ENCODE data around the gene PLCH2.

The PLCH2 gene

DNA sequence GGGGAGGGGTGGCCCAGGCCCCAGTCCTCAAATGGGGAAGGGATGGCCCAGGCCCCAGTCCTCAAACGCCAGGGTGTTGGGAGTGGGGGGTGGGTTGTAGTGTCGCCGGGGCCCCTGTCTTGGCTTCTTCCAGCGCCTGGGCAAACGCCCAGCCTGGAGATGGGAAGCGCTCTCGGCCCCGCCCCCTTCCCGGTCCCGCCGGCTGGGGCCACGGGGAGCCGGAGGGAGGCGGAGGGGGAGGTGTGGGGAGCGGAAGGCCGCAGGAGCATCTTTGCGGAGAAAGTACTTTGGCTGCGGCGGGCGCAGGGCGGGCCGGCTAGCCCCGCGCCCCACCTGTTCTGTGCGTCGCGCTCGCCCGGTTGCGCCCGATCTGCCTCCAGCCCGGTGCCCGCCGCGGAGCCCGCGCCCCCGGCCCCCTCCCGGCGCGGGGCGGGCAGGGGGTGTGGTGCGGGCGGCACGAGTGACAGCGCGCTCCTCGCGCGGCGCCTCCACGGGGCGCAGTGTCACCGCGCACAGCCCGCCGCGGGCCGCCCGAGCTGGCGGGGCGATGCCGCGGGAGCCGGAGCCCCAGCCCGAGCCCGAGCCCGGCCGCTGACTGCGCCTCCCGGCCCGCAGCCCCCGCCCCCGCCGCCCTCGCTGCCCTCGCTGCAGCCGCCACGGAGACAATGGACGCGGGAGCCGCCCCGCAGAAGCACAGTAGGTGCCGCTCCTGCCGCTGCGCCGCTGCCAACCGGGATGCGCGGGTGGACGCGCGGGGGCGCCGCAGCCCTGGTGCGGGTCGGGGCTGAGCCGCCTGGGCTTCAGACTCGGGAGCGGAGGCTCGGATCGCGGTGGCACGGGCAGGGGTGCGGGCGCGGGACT is 32.6 kb upstream of the PLCH2 start:
- TF ChIP-seq POLR2A (IDR thresholded peaks at IDR 0.05; ENCODE audit: low read depth, low read length) (no peak), TAF1 (IDR thresholded peaks at IDR 0.05; ENCODE audit: borderline replicate concordance, low read depth, low read length) (no peak), POLR2AphosphoS5 (IDR thresholded peaks at IDR 0.05; ENCODE audit: low read depth, low read length) (no peak)
- FAIRE-seq (no peak), DNase-seq (ENCODE audit: insufficient read length) (no peak)

DNA sequence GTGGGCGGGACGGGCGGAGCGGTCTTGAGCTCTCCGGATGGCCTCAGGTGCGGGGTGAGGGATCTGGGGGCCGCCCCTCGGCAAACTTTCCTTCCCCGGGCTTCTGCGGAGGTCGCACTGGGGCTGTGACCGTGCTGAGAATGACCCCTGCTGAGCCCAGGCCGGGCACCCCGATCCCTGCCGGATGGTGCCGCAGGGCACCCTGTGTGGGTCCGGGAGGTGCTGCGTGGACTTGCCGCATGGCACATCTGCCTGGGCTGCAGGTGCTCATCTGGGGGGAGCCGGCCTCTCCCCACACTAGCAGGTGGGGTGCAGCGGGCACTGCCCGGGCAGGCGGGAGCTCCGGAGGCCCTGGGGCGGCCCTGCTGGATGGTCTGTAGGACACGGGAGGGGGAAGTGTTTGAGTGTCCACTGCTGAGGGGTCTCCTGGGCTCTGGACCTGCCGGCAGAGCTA is 31.9 kb upstream of the PLCH2 start:
- FAIRE-seq = no peak
- TF ChIP-seq POLR2A (IDR thresholded peaks at IDR 0.05; ENCODE audit: low read depth, low read length) = no peak
- TF ChIP-seq POLR2AphosphoS5 (IDR thresholded peaks at IDR 0.05; ENCODE audit: low read depth, low read length) = no peak
- TF ChIP-seq TAF1 (IDR thresholded peaks at IDR 0.05; ENCODE audit: borderline replicate concordance, low read depth, low read length) = no peak

DNA sequence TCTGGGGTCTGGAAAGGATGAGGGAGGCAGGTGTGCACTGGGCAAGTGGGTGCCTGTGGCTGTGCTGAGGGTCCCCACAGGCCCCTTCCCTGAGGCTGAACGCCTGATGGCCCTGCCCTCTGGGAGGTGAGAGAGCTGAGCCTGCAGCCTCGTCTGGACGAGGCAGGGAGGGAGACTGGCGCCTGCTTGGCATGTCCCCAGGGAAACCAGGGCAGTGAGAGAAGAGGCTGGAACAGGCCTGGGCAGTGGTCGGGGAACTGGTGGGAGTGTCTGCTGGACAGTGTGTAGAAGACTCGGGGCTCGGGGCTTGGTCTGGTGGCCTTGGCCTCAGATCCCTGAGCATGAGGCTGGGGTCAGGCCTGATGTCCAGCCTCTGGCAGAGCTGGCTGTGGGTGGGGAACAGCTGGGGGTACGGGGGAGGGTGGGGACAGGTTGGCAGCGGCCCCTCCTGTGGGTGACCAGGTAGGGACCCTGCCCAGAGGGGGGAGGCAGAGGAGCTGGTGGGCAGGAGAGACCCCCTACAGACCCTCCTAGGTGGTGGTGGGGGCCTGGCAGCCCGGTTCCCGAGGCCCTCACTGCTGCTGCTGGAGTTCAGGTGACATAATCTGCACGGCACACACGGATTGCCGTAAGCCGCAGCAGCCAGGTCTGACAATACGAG is 30.8 kb upstream of the PLCH2 start:
- FAIRE-seq = no peak
- no peak for TF ChIP-seq TAF1 (IDR thresholded peaks at IDR 0.05; ENCODE audit: borderline replicate concordance, low read depth, low read length)
- no peak for TF ChIP-seq POLR2A (IDR thresholded peaks at IDR 0.05; ENCODE audit: low read depth, low read length)
- TF ChIP-seq POLR2AphosphoS5 (IDR thresholded peaks at IDR 0.05; ENCODE audit: low read depth, low read length) = no peak
- no peak for DNase-seq (ENCODE audit: insufficient read length)

More for the DNA sequence above, 31.9 kb upstream of the PLCH2 start:
- DNase-seq (ENCODE audit: insufficient read length) = no peak

DNA sequence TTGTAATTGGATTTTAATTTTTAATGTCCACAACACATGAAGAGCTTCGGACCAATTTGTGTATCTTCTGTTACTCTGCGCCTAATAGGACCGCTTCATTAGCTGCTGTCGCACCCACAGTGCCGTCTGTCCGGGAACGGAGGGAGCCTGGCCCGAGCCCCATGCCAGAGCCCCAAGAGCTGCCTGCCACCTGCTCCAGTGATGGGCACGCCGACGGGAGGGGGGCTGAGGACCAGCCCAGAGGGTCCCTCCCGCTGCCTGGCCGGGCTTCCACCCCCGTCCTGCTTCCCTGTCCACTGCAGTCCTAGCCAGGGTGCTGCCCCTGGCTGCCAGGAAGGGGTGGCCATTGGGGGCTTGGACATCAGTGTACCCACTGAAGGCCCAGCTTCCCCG is 30.3 kb upstream of the PLCH2 start:
- TF ChIP-seq POLR2AphosphoS5 (IDR thresholded peaks at IDR 0.05; ENCODE audit: low read depth, low read length) (no peak), TAF1 (IDR thresholded peaks at IDR 0.05; ENCODE audit: borderline replicate concordance, low read depth, low read length) (no peak), POLR2A (IDR thresholded peaks at IDR 0.05; ENCODE audit: low read depth, low read length) (no peak)
- no peak for DNase-seq (ENCODE audit: insufficient read length)
- no peak for FAIRE-seq

DNA sequence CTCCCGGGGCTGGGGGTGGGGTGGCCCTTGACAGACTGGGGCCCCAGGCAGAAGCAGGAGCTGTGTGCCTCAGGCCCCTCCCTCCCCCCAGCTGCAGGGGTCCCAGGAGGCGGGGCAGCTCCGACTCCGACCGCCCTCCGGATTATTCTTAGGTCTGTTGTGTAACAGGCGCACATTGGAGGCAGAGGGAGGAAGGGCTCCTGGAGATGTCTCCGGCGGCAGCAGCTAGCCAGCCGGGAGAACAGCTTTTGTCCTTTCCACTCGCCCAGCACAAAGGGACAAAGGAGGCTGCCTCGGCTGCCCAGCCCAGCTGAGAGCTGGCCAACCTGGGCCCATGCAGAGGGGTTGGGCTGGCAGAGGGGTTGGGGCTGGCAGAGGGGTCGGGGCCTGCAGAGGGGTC is 29.7 kb upstream of the PLCH2 start:
- no peak for TF ChIP-seq TAF1 (IDR thresholded peaks at IDR 0.05; ENCODE audit: borderline replicate concordance, low read depth, low read length)
- no peak for TF ChIP-seq POLR2A (IDR thresholded peaks at IDR 0.05; ENCODE audit: low read depth, low read length)
- TF ChIP-seq POLR2AphosphoS5 (IDR thresholded peaks at IDR 0.05; ENCODE audit: low read depth, low read length) = no peak
- no peak for FAIRE-seq
- DNase-seq (ENCODE audit: insufficient read length) = no peak

DNA sequence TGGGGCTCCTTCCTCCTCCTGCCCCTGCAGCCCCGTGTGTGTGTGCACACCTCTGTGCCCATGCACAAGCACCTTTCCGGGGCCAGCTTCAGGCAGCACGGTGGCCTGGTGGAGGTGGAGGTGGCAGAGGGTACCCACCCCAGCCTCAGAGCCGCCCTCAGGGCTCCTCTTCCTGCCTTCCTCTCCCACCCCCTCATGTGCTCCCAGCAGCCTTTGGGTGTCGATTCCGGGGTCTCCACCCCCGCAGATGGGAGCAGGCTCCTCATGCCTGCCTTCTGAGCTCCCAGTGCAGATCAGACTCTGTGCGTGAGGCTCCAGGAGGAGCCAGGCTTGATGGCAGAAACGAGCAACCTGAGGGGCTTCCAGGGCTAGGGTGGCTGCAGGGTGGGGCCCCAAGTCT is 29.2 kb upstream of the PLCH2 start:
- FAIRE-seq (no peak), DNase-seq (ENCODE audit: insufficient read length) (no peak)
- TF ChIP-seq POLR2AphosphoS5 (IDR thresholded peaks at IDR 0.05; ENCODE audit: low read depth, low read length) (no peak), POLR2A (IDR thresholded peaks at IDR 0.05; ENCODE audit: low read depth, low read length) (no peak), TAF1 (IDR thresholded peaks at IDR 0.05; ENCODE audit: borderline replicate concordance, low read depth, low read length) (no peak)

DNA sequence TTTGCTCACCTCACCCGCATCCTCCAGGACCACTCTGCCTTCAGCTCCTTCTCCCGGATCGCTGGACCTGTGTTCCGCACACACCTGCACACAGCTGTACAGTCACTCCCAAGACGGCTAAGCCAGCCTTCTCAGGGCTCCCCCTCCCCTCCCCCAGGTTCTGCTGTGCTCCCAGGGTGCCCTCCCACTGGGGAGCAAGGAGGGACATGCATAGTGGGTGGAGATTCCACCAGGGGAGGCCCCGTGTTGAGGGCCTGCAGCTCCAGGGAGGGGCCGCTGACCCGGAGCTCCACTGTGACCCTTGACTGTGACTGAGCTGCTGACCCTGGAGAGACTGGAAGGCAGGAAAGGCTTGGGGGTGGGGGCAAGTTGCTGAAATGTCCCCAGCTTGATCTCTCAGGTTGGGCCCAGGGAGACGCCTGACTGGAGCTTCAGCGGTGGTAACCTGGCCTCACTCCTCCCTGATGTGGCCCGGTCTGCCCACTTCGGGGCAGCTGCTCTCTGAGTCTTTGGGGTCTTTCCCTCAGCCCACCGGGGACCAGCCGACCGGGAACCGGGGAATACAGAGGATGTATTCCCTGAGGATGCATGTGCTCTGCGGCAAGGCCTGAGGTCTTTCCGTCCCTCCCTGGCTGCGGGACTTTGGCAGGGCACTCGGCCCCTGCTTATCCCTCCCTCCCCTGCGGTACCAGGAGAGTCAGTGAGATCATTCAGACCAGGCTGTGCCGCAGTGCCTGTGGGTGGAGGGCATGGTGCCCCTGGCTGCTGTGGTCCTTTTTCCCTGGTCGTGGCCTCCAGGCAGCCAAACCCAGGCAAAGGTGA is 28.6 kb upstream of the PLCH2 start:
- FAIRE-seq = no peak
- TF ChIP-seq POLR2AphosphoS5 (IDR thresholded peaks at IDR 0.05; ENCODE audit: low read depth, low read length) = no peak
- TF ChIP-seq POLR2A (IDR thresholded peaks at IDR 0.05; ENCODE audit: low read depth, low read length) = no peak
- TF ChIP-seq TAF1 (IDR thresholded peaks at IDR 0.05; ENCODE audit: borderline replicate concordance, low read depth, low read length) = no peak
- no peak for DNase-seq (ENCODE audit: insufficient read length)

DNA sequence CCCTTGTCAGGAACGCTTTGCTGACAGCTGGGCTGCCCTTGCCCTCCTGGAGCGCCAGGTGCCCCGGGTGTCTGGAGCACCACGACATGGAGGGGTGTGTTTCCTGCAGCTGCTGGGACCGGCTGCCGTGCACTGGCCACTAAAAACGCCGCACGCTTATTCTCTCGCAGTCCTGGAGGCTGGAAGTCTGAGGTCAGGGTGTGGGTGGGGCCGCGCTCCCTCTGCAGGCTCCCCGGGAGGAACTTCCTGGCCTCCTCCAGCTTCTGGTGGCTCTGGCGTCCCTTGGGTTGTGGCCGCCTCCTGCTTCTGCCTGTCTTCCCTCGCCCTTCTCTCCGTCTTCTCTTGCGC is 28.0 kb upstream of the PLCH2 start:
- DNase-seq (ENCODE audit: insufficient read length) = no peak
- no peak for TF ChIP-seq POLR2AphosphoS5 (IDR thresholded peaks at IDR 0.05; ENCODE audit: low read depth, low read length)
- TF ChIP-seq POLR2A (IDR thresholded peaks at IDR 0.05; ENCODE audit: low read depth, low read length) = no peak
- no peak for TF ChIP-seq TAF1 (IDR thresholded peaks at IDR 0.05; ENCODE audit: borderline replicate concordance, low read depth, low read length)
- FAIRE-seq = no peak

DNA sequence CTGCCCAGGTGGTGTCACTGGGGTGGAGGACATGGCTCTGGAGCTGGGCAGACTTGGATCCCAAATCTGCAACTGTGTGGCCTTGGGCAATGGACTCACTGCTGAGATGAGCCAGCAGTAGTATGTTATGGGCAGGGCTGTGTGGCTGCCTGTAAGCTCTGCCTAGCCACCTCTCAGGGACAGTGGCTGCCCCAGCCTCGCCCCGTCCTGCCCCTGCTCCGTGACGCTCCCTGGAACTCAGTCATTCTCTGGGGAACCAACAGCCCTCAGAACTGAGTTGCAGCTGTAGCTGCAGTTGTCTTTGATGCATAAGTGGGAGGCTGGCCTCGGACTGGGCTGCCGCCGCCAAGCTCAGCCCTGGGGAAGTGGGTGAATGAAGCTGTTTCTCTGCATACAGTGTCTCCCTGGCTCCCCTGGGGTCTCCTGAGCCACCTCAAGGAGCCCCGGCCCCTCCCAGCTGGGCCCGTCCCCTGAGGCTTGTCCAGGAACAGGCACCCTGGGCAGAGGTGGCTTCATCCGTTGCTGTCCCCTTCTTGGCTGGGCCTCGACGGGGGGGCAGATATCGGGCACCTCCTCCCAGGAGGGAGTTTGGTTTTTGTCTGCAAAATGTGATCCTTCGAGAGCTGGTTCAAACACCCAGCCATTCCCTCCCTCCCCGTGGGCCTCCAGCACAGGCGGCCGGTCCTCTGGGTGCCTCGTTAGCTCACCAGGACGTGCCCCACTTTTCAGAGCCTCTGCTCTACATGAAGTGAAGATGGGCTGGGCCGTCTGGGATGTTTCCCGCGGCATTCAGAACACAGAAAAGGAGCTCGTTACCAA is 26.2 kb upstream of the PLCH2 start:
- DNase-seq (ENCODE audit: insufficient read length) = no peak
- FAIRE-seq = no peak
- no peak for TF ChIP-seq TAF1 (IDR thresholded peaks at IDR 0.05; ENCODE audit: borderline replicate concordance, low read depth, low read length)
- no peak for TF ChIP-seq POLR2A (IDR thresholded peaks at IDR 0.05; ENCODE audit: low read depth, low read length)
- TF ChIP-seq POLR2AphosphoS5 (IDR thresholded peaks at IDR 0.05; ENCODE audit: low read depth, low read length) = no peak

DNA sequence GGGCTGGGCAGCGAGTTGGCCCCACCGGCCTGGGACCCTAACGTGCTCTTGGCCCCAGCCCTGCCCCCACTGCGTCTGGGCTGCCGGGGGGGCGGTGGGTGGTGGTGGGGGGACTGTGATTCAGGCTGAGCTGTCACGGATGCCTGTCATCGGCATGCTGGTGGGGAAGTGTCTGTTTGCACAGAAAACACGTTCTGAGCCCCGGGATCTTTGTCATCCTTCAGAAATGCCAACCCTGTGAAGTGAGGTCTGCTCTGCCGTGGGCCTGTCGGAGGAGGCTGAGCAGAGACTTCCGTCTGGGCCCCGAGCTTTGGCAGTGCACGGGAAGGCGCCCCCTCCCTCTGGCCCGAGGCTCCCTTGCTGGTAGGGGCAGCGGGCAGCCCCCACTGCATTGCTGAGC is 24.3 kb upstream of the PLCH2 start:
- no peak for FAIRE-seq
- no peak for DNase-seq (ENCODE audit: insufficient read length)
- no peak for TF ChIP-seq POLR2A (IDR thresholded peaks at IDR 0.05; ENCODE audit: low read depth, low read length)
- TF ChIP-seq POLR2AphosphoS5 (IDR thresholded peaks at IDR 0.05; ENCODE audit: low read depth, low read length) = no peak
- TF ChIP-seq TAF1 (IDR thresholded peaks at IDR 0.05; ENCODE audit: borderline replicate concordance, low read depth, low read length) = no peak

Measured in GM12892 (cell line).